ENCODE measurements around the gene ABCC2.
"Not testable (repeated sequence)": the region's sequence is repeated elsewhere in the genome, so short reads cannot be mapped to it uniquely, and the experiment has no call there.

Gene ABCC2

DNA sequence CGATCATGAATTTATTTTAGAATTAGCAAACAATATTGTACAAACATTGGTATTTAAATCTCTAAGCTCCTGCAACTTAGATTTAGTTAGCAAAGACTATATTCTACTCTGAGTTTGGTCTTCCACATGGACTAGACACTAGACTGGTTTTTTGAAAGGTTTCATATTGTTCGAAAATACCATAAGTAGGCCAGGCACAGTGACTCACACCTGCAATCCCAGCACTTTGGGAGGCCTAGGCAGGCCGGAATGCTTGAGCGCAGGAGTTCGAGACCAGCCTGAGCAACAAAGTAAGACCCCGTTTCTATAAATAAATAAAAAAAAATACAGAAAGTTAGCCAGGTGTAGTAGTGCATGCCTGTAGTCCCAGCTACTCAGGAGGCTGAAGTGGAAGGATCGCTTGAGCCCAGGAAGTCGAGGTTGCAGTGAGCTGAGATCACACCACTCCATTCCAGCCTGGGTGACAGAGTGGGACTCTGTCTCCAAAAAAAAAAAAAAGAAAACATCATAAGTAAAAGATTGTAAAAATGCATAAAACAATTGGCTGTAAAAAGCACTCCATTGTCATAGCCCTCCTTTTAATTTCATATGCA lies 73.1 kb downstream of the ABCC2 start:
- DNase-seq: no peak

DNA sequence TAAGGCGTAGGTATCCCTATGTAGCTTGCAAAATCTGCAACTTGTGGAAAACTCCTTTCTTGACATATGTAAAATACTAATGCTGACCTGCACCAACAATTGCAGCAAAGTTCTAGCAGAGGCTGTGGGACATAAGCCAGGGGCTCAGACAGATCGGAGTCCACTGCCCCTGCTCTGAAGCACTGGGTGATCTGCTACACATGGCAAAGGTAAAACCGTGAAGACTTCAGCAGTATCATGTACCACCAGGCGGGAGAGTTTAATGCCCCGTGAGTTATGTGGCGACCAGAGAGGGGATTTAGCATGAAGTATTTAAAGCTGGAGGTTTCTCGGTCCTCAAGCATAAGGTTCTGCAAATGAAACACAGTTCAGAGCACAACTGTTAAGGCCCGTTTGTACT lies 76.4 kb downstream of the ABCC2 start:
- no peak for DNase-seq

DNA sequence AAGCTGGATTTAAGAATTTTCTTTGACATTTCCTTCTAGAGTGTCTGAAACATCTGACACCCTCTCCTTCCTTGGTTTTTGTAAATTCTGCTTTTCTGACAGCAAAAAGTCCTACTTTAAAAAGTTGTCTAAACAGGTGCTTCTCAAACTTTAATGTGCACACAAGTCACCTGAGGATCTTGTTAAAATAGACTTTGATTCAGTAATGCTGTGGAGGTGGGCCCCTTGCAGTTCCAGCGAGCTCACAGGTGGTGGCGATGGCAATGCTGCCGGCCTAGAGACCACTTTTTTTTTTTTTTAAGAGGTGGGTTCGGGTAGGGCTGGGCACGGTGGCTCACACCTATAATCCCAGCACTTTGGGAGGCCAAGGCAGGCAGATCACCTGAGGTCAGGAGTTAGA lies 77.1 kb downstream of the ABCC2 start:
- peak; percentile 57 for DNase-seq

DNA sequence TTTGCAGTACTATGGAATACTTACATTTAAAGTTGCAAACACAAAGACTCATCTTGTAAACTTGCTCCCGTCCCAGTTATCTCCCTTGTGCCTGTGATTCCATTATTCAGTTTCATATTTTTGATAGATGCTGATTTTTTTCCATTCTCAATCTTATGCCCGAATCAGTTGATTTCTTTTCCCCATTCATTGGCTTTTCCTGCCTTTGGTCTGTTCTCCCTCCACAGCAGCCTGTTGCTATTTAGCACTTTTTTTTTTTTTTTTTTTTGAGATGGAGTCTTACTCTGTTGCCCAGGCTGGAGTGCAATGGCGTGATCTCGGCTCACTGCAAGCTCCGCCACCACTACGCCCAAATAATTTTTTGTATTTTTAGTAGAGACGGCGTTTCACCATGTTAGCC lies 78.0 kb downstream of the ABCC2 start:
- no peak for DNase-seq

DNA sequence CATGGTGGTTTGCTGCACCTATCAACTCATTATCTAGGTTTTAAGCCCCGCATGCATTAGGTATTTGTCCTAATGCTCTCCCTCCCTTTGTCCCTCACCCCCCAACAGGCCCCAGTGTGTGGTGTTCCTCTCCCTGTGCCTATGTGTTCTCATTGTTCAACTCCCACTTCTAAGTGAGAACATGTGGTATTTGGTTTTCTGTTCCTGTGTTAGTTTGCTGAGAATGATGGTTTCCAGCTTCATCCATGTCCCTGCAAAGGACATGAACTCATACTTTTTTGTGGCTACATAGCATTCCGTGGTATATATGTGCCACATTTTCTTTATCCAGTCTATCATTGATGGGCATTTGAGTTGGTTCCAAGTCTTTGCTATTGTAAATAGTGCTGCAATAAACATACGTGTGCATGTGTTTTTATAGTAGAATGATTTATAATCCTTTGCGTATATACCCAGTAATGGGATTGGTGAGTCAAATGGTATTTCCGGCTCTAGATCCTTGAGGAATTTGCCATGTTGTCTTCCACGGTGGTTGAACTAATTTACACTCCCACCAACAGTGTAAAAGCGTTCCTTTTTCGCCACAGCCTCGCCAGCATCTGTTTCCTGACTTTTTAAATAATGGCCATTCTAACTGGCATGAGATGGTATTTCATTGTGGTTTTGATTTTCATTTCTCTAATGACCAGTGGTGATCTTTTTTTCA lies 81.2 kb downstream of the ABCC2 start:
- not testable (repeated sequence) for DNase-seq

DNA sequence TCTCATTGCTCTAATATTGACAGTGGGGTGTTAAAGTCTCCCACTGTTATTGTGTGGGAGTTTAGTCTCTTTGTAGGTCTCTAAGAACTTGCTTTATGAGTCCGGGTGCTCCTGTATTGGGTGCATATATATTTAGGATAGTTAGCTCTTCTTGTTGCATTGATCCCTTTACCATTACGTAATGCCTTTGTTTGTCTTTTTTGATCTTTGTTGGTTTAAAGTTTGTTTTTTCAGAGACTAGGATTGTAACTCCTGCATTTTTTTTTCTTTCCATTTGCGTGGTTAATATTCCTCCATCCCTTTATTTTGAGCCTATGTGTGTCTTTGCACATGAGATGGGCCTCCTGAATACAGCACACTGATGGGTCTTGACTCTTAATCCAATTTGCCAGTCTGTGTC lies 84.8 kb downstream of the ABCC2 start:
- not testable (repeated sequence) for DNase-seq

DNA sequence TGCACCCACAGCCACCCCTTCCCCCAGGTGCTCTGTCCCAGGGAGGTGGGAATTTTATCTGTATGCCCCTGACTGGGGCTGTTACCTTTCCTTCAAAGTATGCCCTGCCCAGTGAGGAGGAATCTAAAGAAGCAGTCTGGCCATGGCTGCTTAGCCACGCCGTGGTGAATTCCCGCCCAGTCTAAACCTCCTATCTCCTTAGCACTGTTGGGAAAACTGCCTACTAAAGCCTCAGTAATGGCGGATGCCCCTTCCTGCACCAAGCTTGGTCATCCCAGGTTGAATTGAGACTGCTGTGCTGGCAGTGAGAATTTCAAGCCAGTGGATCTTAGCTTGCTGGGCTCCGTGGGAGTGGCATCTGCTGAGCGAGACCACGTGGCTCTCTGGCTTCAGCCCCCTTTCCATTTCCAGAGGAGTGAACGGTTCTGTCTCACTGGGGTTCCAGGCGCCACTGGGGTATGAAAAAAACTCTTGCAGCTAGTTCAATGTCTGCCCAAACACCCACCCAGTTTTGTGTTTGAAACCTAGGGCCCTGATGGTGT lies 87.2 kb downstream of the ABCC2 start:
- no peak for DNase-seq

DNA sequence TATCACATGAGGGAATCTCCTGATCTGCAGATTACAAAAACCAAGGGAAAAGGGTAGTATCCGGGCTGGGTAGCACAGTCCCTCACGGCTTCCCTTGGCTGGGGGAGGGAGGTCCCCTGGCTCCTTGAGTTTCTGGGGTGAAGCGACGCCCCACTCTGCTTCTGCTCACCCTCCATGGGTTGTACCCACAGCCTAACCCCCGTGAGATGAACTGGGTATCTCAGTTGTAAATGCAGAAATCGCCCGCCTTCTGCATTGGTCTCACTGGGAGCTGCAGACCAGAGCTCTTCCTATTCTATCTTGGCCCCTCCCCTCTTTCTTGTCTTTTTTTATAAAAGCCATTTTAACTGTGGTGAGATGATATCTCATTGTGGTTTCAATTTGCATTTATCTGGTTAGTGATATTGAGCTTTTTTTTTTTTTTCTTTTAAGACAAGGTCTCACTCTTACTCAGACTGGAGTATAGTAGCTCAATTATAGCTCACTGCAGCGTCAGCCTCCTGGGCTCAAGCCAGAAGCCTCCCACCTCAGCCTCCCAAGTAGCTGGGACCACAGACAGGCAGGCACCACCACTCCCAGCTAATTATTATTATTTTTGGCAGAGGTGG lies 87.8 kb downstream of the ABCC2 start:
- no peak for DNase-seq

DNA sequence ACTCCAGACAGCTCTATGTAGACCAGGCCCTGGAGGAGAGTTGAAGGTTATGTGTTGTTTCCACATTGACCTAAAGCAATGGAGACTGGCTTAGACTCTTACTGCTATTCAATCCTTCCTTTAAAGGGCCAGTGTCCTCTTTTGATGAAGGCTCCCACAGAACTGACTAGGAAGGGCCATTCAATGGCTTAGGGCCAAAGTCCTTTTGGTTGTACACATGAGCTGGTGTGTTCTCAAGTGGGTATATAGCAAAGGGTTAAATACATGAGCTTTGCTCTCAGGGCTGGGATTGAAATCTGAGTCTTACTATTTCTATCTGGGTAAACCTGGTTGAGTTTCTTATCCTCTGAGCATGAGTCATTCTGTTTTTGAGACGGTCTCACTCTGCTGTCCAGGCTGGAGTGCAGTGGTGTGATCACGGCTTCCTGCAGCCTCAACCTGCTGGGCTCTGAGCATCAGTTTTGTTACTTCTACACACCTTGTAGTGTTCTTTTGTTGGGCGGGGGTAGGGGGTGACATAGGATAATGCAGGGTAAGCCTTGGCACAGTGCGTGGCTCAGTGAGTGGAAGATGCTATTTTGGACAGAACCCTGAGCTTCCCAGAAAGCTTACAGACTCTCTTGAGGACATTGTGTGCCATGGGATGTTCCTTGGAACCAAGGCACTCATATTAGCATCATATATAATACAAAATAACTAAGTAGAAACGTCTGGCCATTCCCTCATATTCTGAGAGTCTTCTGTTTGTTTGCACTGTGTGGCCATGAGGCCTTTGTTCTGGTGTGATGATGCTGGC lies 90.1 kb downstream of the ABCC2 start:
- DNase-seq: no peak

DNA sequence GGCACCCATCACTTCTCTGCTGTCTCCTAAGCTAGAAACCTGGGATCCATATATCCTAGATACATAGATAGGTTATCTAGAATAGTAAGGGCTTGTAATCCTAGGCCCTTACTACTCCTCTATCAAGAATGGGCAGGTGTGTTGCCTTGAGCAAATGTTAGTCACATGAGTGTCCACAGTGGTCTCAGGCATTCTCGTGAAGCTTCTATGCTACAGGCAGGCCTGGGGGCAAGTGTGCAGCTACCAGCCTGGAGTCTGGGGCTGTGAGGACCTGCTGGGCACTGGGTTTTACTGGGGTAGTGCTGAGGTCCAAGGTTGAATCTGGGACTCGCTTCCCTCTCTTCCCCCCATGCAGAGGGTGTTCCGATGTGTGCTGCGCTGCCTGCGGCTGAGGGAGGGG lies 91.4 kb downstream of the ABCC2 start:
- no peak for DNase-seq

DNA sequence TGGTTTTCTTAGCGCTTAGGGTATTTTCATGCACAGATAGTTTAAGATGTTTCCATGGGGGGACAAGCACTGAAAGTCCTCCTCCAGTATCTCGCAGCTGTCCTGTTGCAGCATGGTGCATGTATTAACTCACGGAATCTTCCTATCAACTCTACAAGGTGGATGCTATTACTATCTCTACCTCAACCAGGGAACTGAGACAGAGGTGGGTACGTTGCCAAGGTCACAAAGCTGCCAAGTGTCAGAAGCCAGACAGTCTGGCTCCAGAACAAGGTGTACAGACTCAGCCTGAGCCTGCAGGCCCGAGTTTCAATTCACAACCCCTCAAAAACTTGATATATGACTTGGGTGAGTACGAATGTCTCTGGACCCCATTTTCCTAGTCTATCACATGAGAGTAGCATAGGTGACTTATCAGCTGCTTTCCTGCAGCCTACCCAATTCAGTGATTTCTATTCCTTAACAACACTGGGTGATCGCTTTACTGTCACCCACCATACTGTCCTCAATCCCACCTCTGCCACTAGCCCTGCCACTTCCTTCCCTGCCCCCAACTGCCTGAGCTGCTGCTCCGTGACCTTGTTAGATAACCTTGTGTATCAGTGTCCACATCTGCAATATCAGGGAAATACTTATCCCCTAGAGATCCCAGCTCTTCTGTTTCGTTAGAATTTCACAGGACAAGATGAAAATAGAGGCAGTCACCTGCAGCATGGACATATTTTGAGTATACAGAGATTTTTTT lies 92.1 kb downstream of the ABCC2 start:
- DNase-seq: no peak

DNA sequence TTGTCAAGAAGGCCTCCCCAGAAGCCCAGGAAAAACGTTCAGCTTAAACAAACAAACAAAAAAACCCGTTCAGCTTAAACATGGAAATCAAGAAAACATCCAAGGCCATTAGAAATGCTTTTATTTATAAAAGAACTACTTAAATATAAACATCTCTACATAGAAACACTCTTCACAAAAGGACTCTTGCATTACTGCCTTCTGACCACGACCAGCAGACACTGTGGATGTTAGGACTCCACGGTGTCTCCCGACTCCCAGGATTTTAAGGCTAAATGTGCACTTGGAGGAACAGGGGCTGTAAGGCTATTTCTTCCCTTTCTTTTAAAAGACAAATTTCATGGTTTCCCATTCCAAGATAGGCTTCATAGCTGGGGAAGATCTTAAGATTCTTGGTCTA lies 93.0 kb downstream of the ABCC2 start:
- no peak for DNase-seq

DNA sequence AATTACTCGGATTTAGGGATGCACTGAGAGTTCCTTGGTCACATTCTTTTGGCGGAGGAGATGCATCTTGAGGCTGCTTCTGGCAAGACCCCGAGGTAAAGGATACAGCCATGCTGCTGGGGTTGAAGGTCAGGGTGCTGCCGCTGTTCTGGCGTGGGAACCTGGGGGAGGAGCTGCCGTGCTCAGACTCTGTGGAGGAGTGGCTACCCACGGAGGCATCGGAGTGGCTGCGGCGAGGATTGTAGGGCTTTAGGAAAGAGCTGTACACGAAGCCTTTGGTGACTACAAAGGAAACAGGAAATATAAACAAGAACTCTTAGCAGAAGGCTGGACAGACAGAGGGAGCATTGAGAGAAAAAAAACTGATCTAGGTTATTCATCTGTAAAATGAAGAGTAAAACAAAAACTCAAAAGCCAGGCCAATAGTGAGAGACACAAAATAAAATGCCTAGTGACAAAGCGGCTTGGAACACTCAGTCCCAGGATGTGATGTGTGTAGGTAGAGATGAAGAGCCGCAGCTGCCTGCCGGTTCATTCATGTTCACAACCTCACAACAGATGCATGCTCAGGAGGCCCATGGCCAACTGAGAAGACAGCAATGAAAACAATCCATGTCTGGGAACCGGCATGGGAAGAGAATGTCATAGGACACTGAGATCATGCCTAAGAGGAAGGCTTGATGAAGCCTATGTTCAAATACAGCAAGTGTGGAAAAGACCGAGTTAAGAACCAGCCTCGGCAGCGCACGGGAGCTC lies 97.8 kb downstream of the ABCC2 start:
- DNase-seq: no peak

DNA sequence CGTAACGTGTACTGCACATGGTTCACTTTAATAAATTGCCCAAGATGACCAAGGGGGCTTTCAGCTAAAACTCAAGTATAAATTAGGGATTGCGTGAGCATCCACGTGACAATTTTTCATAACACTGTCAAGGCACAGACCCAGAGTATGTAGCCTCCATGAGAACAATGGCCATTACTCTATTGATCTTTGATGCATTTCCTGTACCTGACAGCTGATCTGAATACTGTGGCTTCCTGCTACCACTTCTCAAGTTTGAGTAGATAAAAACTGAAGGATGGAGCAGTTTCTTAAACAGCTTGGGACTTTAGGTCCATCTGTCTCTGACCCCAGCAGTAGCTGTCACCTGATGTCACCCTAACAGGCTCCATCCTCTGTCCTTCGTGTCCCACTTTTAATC lies 98.9 kb downstream of the ABCC2 start:
- peak; percentile 22 for DNase-seq

DNA sequence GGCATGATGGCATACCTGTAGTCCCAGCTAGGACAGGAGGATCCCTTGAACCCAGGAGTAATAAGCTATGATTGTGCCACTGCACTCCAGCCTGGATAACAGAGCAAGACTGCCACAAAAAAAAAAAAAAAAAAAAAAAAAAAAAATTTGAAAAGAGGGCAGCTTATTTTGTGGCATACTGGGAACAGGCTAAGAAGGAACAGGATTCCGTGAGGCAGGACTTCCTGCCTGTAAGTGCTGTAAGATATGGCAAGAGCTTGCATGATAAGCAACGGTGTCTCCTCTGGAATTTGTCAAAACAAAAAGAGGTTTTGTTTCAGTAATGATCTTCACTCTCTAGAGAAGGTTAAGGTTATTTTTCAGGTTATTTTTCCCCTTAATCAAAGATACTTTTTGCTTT lies 101.1 kb downstream of the ABCC2 start:
- DNase-seq: no peak

DNA sequence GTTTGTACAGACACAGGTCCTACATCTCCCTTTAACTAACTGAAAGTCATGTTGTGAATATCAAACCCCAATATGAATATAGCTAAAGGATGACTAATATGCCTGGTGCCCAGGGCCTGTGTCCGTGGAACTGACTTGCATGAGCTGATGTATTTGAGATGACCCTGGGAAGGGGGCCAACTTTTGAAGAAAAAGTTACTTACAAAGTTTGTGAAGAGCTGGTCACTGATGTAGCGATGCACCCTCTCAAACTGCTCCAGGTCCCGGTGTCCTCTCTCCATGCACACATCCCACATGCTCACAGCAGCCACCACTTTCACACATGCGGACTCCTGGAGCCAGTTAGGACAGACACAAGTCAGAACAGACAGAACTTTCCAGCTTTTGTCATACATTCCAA lies 106.2 kb downstream of the ABCC2 start:
- DNase-seq: no peak

DNA sequence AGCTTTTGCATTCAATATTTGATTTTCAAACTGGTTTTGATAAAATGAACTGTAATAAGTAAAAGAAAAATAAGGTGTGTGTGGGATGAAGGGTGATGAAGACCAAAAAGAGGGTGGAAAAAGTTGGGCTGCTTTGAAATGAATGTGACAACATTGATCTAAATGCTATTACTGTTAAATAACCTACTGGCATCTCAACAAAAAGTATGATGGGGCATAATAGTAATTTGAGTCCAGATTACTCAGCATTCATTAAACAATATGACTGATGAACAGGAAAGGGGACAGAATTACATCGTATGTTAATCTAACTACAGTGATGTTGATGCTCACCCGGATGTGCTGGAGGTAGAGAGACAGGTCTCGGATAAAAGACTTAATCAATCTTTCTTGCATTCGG lies 112.2 kb downstream of the ABCC2 start:
- no peak for DNase-seq

DNA sequence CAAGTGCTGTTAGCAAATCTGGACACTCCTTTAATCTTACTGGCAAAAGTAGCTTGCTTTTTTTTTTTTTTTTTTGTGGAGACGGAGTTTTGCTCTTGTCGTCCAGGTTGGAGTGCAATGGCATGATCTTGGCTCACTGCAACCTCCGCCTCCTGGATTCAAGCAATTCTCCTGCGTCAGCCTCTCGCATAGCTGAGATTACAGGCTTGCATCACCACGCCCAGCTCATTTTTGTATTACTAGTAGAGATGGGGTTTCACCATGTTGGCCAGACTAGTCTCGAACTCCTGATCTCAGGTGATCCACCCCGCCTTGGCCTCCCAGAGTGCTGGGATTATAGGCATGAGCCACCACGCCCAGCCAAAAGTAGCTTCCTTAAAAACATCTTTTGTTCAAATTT lies 112.6 kb downstream of the ABCC2 start:
- DNase-seq: not testable (repeated sequence)

DNA sequence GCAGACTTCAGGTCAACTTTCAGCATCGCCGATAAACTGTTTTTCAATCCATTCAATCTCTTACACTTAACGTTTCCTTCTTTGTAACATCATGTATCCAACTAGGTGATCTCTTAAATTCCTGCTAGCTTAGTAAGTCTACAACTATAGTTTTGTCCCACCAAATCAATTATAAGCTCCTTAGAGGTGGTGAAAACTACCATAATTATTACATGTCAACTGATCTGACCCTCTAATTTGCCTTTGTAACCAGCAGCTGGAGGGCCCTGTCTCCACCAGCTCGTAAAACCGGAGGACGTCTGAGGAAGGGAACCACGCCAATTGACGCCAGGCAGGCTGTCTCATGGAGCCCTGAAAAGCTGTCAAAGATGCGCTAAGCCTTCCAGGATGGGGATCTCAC lies 113.4 kb downstream of the ABCC2 start:
- DNase-seq: no peak
